CD4-positive, alpha-beta T cell treated with Interferon alpha-2 for 1 hour (primary cell): ENCODE results near the gene TOX2.

ENCODE experiments used
- DNase-seq, 2 donors: peaks; one replicate each; pipeline ENCODE4 v3.0.0-alpha.2; 2020 to 2022

The TOX2 gene, protein sequence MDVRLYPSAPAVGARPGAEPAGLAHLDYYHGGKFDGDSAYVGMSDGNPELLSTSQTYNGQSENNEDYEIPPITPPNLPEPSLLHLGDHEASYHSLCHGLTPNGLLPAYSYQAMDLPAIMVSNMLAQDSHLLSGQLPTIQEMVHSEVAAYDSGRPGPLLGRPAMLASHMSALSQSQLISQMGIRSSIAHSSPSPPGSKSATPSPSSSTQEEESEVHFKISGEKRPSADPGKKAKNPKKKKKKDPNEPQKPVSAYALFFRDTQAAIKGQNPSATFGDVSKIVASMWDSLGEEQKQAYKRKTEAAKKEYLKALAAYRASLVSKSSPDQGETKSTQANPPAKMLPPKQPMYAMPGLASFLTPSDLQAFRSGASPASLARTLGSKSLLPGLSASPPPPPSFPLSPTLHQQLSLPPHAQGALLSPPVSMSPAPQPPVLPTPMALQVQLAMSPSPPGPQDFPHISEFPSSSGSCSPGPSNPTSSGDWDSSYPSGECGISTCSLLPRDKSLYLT

DNA sequence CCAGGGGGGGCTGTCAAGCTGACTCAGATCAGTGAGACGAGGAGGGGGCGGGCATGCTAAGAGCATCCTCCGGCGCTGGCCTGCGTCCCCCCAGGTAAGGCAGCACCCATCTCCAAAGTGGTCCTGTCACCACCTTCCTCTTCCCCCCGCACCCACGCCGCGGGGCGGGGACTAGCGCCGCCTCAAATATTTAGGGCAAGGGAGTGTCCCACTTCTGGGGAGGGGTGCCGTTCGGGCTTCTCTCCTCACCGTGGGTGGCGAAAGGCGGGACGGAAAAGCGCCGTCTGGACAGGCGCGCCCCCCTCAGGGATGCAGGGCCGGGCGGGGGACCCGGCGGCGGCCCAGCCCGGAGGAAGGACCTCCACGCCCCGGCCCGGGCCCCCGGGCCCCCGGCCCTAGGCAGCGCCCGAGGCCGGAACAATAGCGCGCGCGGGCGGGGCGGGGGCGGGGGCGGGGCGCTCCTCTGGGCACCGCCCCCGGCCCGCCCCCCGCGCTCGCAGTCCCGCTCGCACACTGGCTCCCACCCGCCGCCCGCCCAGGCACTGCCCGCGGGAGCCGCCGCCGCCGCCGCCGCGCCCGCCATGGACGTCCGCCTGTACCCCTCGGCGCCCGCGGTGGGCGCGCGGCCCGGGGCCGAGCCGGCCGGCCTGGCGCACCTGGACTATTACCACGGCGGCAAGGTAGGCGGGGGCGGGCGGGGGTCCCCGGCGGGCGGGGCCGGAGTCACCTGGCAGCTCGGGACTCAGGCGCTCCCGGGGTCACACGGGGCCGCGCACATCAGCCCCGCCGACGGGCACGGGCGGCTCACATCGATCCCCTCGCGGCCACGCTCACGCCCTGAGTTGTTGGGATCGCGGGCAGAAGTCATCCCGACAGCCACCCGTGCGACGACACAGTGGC lies at the start of gene TOX2:
TOX2 (plus strand) TSS at position 542 of the 900 bp plus-strand sequence; CDS start at position 582, 40 bp downstream.
- peak; percentile 19 to 52 for DNase-seq

DNA sequence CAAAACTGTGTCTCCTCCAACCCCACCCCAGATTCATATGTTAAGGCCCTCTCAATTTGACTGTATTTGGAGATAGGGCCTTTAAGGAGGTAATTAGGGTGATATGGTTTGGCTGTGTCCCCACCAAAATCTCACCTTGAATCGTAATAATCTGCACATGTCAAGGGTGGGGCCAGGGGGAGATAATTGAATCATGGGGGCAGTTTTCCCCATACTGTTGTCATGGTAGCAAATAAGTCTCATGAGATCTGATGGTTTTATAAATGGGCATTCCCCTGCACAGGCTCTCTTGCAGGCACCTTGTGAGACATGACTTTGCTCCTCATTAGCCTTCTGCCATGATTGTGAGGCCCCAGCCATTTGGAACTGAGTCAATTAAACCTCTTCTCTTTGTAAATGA lies 46.6 kb upstream of the TOX2 start:
- DNase-seq, result no peak

DNA sequence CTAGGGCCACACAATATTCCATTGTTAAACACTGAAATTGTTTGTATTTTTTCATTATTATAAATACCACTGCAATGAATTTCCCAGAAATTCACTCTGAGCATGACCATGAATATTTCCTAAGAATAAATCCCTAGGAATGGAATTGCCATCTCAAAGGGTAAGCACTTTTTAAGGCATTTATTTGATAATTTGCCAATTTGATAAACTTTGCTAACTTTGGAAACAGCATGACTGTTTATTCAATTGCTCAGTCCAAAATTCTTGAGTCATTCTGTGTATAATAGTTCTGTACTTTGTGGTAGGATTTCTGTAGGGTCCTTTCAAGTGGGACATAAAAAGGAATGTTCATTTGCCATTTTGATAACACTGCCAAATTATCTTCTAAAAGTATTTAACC lies 44.2 kb upstream of the TOX2 start:
- no peak for DNase-seq

DNA sequence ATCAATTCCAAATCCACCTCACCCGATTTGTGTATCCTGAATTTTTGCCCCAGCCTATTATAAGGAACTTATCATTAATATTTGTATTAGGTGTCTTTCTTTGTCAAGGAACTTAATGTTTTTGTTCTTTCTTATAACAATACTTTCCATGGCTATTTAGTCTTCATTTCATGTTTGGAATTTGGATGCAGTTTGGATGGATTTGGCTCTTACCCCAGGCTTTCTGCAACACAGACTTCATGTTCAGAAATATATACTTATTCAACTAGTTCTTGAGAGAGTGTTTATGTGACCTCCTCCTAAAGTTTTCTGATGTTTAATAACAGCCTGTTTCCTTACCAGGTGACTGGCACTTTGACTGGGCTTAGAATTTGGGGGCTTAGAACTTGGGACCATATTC lies 35.9 kb upstream of the TOX2 start:
- no peak for DNase-seq

DNA sequence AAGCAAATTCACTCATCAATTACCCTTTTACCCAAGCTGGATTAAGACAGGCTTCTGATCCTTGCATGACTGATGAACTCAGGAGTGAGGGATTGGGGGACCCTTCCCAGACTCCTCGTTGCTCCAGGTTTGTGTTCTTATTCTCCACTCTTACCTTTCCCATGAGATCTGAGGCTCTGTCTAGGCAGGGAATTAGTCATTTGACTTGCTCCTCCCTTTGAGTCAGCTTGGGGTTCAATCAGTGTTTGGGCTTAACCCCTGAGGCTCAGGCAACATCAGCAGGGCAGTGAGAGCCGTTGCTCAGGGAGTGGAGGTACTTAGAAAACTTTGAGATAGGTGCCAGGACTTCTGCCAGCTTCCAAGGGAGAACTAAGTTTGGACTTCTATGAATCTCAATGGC lies 20.7 kb upstream of the TOX2 start:
- no peak for DNase-seq

DNA sequence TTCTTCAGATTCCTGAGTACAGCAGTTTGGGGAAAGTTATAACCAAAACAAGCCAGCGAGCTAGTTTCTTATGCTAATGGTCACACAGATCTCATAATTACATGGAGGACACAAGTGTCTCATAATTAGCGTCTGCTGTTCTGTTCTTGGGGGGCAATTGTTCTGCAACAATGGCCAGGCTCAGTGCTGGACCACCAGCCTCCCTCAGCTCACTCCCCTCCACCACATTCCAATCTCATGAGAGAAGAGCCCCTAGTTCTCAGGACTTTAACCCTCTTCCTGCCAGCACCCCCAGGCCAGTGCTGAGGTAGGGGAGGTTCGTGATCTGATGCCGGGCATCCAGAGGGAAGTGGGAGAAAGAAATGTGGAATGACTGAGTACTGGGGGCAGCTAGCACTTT lies 20.2 kb upstream of the TOX2 start:
- DNase-seq, result no peak

DNA sequence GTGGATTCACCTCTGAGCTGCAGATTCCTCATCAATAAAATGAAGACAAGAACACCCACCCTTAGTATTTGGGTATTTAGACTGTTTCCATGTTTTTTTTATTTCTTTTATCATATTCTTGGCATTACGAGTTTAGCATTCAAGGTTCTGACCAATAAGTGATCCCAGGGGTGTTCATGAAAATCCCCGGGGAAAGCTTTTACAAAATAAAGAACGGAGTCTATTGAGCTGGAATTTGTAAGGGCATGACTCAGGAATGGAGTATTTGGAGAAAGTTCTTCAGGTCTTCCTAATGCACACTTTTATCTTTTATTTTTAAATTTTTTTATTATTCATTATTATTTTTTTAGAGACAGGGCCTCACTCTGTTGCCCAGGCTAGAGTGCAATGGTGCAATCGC lies 19.4 kb upstream of the TOX2 start:
- no peak for DNase-seq

DNA sequence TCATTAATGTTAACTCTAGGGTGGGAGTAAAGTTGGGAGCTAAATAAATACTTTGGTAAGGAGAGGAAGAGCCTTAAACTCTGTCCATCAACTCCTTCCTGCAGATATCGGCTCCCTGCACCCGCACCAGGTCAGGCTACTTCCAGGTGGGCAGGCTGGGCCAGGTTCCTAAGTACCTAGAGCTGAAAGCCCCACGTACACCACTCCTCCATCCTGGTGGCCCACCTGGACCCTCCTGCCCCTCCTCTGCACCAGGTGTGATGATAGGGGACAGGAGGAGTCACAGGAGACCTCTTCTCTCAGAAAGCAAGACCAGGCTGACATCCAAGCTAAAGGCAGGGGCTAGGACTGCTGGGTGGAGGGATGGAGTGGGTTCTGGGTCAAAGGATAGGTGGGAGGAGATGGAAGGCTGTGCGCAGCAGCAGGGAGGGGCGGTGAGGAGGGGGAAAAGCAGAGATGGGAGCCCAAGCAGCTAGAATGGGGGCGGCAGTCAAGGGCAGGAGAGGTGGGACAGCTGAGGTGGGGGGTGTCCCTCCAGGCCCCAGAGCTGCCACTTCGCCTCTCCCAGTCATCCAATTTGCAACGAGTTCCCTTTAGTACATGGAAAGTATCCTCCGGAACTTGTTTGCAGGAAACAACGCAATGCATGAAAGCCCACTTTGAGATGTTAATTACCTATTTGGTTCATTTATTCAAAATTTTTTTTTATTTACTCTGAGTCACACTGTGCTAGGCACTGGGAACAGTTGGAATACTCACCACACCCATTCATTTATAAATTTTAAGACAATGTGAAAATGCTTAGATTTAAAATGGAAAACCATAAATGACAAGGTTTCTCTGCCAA lies 15.2 kb upstream of the TOX2 start:
- DNase-seq, result no peak

DNA sequence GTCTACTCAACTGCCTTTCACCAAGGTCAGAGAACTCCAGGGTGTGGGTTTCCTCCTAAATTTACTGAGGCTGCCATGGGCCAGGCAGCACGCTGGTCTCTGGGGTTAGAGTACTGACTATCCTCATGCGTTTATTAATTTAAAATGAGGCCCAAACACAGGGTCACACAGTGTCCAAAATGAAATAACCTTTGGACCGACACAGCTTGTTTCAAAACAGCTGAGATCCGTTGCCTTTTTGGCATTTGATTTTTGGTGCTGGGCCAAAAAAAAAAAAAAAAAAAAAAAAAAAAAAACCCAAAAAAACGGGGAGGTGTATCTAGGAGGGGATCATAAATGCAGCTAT lies 14.6 kb upstream of the TOX2 start:
- DNase-seq, result no peak

DNA sequence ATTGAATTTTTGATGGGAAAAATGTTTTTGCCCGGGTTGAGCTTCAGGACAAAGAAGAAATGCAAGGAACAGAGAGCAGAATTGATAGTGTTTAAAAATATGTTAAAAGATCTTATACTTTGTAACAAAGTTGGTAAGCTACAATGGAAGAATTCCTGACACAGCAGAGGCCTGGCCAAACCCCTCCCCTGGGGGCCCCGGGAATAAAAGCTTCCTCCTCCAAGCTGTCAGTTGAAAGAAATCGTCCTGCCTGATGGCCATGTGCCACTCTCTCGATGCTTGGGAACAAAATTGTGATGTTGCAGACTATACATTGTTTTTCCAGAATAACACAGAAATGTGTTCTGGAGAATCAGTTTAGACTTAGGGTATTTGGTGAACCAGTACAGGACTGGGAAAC lies 14.2 kb upstream of the TOX2 start:
- DNase-seq, result no peak

DNA sequence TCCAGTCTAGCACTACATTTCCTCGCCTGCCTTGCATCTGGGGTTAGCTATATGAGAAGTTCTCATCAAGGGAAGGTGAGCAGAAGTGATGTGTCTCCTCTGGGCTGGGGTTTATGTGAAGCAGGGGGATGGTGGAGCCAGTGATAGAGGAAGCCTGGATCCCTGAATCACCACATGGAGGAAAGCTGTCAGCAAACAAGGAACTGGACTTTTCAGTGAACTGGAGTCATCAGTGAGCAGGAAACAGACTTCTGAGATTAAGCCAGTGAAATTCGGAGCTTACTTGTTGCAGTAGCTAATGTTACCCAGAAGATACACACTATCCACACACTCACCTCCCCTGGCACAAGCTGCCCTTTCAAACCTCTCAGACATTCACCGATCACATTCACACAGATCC lies 13.4 kb upstream of the TOX2 start:
- no peak for DNase-seq

DNA sequence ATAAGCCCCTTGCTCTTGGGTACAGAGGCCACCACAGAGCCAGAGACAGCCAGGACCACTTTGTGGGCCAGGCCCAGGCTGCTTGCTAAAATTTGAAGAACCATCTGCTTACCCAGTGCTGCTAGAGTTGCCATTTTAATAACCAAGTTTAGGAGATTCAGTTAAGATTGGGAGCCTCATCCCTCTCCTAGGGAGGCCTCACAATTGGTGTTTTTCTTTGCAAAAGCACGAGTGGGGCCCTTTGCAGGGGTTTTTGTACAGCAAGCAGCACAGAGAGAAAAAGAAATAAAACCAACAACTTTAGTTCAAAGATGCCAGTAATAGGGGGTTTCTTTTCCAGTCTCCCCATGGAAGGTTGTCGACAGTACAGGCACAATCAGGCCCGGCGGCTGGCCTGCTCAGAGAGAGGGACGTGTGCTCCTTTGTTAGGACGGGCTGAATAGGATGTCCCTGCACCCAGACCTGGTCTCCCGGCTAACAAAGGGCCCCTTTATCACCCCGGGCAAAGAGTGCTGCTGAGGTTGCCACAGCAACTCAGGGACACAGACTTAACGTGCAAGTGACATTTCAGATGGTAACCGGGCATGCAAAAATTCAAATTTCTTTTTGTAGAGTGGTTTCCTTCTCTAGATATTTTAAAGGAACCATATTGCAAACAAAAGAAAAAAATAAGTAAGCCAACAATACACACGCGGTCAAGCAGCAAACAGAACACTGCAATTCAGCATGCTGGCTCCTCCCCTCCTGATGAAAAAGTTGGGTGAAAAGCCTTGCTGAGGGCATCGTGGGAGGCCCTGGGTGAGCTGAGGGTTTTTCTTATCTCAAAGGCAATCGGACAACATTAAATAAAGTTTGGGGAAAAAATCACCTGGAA lies 10.5 kb upstream of the TOX2 start:
- DNase-seq, result no peak

DNA sequence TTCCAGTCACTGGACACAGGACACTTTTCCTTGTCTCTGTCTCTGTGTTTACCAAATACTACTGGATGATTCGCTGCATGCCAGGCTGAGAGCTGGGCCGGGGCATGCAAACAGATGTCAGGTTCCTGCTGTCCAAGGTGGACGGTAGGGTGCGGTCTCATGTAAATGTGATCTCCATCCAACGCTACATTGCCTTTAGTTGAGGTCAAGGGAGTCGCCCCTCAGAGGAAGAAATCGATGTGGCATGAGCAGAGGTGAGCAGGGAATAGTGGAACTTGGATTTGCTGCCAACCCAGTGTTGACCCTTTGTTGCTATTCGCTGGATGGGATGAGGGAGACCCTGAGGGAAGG lies 9.8 kb upstream of the TOX2 start:
- DNase-seq, result no peak

DNA sequence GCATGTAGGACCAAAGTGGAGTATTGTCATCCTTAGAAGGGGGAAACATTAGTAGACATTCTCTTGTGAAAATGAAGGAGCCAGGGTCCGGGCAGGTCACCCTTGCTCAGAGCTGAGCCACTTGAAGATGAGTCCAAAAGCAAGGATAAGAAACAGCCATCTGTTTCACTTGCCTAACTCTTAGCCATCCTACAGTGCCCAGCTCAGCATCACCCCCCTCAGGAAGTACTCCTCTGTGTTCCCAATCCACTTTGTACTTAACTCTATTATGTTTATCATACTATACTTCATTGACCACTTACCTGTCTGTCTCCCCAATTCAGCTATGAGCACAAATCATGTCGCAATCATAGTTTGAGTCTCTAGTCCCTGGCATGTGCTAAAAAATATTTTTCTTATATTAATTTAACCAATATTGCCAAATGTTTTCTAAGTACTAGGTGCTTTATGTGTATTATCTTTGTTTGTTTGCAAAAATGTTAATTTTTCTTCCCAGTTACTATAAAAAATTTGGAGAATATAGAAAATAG lies 8.1 kb upstream of the TOX2 start:
- DNase-seq, result no peak

DNA sequence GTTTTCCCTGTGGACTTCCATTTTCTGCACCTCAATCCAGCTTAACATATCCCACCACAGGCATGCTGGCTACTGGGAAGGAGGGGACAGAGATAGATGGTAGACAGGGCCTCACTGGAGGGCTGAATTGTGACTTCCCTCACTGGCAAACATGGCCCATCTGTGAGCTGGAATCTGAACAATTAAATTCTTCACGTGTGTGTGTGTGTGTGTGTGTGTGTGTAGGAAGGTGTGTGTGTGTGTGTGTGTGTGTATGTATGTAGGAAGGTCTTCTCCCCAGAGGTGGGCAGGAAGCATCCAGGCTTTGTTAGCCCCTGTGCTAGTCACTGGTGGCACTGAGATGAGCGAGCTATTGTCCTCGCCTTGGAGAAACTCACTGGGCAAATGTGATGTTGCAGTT lies 5.4 kb upstream of the TOX2 start:
- no peak for DNase-seq

DNA sequence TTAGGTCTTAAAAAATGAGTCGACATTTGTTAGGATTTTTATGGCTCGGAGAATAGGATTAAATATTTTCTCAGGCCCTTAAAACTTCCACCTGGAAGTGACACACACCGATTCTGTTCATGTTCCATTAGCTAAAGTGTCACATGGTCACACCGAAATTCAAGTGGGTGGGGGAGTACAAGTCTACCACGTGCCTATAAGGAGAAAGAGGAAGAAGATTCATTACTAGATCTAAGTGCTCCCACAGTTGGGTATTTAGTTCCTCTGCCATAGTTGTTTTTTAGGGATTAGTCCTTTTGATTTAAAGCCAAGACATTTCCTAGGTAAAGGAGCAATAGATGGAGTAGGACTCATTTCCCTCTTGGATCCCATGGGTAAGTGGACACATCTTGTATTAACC lies 4.9 kb upstream of the TOX2 start:
- DNase-seq, result no peak

DNA sequence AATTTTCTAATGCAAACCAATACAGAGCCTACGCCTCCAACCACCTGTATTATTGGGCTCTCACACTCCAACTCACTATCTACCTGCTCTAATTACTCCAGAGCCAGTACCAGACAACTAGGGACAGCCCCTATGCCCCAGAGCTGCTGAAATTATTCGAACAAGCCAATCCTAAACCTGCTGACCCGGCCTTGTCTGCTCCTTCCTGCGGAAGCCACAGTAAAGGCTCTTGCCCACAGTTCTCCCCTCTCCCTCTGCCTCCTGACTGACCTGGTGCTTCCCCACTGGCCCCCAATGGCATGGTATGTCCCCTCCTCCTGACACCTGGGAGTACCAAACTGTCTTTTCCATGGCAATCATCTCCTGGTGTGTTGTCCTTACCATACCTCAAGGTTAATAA lies 4.1 kb upstream of the TOX2 start:
- DNase-seq, result no peak

DNA sequence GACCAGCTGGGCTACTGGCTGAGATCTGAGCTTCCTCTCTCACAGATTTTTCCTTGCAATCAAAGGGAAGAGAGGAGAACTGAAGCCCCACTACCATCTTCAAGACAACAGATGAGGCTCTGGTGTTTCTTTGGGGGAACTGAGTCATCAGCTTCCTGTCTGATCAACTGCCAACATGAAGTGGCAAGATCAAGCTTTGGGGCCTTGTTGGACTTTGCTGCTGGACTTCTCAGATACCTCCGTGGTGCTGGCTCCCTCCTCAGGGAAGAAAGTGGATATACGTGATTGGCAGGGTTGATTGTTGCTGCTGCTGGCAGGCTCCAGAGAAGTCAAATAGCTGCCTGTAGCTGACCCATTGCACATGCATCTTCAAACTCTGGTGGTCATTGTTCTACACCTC lies 3.6 kb upstream of the TOX2 start:
- no peak for DNase-seq

DNA sequence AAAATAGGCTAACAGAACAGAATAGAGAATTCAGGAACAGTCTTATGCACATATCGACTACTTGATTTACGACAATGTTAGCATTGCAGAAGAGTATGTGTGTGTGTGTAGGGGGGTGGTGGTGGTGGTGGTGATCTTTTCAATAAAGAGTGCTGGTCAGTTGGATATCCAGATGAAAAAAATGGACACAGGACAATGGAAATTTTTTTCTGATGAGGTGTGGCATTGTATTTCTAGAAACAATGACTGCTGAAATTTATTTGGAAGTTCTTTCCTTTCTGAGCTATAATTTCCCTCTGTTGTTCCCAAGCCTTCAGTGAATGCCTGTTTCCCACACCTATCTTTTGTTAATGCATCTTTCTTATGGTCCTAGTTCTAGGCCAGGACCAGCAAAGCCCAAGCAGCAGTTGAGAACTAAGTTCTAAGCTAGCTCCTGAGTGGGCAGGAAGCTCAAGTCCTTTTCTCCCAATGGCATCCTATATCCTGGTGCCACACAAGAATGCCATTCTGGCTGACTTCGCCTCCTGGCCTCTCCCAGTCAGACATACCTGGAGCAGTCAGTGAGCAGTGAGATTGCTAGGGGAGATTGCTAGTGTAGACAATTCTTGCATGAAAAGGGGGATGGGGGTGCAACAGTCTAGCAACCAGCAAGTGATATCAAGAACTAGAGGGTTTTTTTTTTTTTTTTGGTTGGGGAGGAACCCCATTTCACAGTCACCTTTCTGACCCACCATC lies 1.2 kb upstream of the TOX2 start:
- no peak for DNase-seq

DNA sequence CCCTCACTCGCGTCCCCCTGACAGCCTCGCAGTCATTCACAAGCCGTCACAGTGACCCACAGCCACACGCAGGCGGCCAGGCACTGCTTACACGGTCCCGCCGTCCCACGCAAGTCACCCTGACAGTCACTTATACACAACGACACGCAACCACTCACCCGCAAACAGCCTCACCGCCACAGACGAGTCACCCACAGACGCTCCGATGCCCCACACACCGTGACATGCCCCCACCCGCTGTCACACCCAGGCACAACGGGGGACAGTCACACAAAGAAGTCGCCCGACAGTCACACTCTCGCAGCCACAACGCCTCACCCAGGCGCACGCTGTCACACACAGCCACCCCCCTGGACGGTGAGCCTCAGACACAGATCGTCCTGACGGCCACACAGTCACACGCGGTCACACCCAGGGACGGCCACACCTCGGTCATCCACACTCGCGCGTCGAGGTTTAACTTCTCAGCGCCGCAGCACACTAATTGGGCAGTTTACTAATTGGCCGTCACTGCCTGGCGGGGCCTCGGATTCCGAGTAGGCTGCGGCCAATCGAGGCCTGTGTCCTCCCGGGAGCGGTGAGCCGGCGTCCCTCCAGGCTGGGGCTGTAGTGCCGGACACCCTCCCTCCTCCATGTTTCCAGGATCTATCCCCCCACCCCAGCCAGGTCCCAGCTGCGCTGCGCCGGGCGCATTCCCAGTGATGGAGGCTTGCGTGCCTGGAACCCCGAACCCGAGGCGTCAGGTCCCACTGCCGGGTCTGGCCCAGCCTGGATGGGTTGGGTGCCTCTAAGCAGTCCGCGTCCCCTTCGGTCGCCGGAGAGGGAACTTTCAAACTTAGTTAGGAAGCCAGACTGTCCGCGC lies 790 bp downstream of the TOX2 start:
- peak; percentile 14 to 30 for DNase-seq
